Thyroid gland (tissue), 4 donors: ENCODE measurements around the gene FNIP1.

ENCODE experiments used
- POLR2A ChIP-seq, 2 donors: fragments of 450-650 bp; IDR thresholded peaks; one replicate each; pipeline ENCODE4 v1.6.1; 2017; ENCODE audit warnings: antibody characterized with exemption in 2 of 2, mild to moderate bottlenecking in 2 of 2, moderate library complexity in 1 of 2
- TF ChIP-seq, protein P1 (sequence below), 6 experiments: fragments of 200-600 bp in 3 of 6; fragments of 450-650 bp in 3 of 6; sonication (generic) in 3 of 6; IDR thresholded peaks; one replicate each; pipeline ENCODE4 v1.5.1; 2016 to 2019; ENCODE audit warnings: antibody characterized with exemption in 6 of 6, mild to moderate bottlenecking in 2 of 6, inconsistent platforms in 1 of 6, moderate library complexity in 1 of 6

DNA sequence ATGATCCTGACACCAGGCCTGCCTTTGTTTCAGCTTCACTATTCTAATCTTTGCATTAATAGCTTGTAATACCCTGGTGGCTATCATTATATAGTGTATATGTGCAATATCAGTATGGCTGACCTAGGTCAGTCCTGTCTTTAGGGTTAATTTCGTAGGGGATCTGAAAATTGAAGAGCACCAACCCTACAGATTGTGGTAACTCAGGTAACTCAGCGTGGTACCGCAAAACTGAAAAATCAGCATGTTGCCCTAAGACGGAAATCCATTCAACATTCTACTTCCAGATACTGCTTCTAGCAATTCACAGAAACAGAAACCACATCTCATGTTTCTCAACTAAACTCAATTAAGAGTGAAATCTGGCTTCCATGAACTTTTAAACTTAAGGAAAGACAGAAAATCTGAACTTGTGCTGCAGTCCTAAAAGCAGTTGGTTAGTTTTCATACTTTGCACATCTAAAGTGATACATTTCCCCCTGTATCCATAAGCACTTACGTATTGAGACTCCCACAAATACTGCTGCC, 78.3 kb downstream of the FNIP1 start:
- TF ChIP-seq, protein P1, sequence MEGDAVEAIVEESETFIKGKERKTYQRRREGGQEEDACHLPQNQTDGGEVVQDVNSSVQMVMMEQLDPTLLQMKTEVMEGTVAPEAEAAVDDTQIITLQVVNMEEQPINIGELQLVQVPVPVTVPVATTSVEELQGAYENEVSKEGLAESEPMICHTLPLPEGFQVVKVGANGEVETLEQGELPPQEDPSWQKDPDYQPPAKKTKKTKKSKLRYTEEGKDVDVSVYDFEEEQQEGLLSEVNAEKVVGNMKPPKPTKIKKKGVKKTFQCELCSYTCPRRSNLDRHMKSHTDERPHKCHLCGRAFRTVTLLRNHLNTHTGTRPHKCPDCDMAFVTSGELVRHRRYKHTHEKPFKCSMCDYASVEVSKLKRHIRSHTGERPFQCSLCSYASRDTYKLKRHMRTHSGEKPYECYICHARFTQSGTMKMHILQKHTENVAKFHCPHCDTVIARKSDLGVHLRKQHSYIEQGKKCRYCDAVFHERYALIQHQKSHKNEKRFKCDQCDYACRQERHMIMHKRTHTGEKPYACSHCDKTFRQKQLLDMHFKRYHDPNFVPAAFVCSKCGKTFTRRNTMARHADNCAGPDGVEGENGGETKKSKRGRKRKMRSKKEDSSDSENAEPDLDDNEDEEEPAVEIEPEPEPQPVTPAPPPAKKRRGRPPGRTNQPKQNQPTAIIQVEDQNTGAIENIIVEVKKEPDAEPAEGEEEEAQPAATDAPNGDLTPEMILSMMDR (IDR thresholded peaks at IDR 0.05) = no peak
- no peak for TF ChIP-seq POLR2A (IDR thresholded peaks at IDR 0.05)
